Prostate gland (tissue), 2 donors: ENCODE data around the gene NEK7.

Experiments
- POLR2A ChIP-seq: fragments of 450-650 bp; IDR thresholded peaks from one replicate; pipeline ENCODE4 v1.6.1; 2016; ENCODE audit warnings: antibody characterized with exemption, mild to moderate bottlenecking
- POLR2AphosphoS5 ChIP-seq: sonication (generic); formaldehyde crosslinking; IDR thresholded peaks from one replicate; pipeline ENCODE4 v1.6.1; 2017; ENCODE audit warnings: antibody characterized with exemption
- TF ChIP-seq, protein P1 (sequence below), 4 experiments: fragments of 200-600 bp in 2 of 4; fragments of 450-650 bp in 2 of 4; sonication (generic) in 2 of 4; IDR thresholded peaks; 1 replicate in 3 of 4; 2 replicates in 1 of 4; pipeline ENCODE4 v1.5.1; 2016 to 2019; ENCODE audit warnings: antibody characterized with exemption in 4 of 4, mild to moderate bottlenecking in 2 of 4, moderate library complexity in 2 of 4

GRCh38 chr1:198295971-198296370, 139.2 kb downstream of the NEK7 start:
- TF ChIP-seq, protein P1, sequence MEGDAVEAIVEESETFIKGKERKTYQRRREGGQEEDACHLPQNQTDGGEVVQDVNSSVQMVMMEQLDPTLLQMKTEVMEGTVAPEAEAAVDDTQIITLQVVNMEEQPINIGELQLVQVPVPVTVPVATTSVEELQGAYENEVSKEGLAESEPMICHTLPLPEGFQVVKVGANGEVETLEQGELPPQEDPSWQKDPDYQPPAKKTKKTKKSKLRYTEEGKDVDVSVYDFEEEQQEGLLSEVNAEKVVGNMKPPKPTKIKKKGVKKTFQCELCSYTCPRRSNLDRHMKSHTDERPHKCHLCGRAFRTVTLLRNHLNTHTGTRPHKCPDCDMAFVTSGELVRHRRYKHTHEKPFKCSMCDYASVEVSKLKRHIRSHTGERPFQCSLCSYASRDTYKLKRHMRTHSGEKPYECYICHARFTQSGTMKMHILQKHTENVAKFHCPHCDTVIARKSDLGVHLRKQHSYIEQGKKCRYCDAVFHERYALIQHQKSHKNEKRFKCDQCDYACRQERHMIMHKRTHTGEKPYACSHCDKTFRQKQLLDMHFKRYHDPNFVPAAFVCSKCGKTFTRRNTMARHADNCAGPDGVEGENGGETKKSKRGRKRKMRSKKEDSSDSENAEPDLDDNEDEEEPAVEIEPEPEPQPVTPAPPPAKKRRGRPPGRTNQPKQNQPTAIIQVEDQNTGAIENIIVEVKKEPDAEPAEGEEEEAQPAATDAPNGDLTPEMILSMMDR (IDR thresholded peaks at IDR 0.05), result no peak
- TF ChIP-seq POLR2AphosphoS5 (no peak), POLR2A (no peak)
